ENCODE data around the gene NMNAT1.
"Not testable (repeated sequence)": the region's sequence is repeated elsewhere in the genome, so short reads cannot be mapped to it uniquely, and the experiment has no call there.

Gene NMNAT1

DNA sequence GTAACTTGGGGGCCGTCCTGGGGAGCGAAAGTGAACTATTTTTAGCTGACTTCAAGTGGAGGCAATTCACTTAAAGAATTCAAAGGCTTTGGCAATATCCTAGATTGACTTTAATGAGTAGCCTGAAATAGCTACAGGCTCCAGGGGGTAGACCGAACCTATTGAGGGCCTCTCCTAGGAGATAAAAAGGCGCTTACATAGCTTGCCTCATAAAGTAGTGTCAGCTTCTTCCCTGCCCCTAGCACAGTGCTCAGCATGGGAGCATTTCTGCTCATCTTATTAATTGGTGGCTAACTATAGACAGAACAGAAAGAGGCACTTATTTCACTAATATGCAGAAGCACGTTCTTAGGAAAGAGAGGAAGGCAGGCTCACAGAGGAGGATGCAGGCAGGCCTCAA lies 20.9 kb upstream of the NMNAT1 start:
- no peak for DNase-seq

- no peak for DNase-seq
These were observed 16.0 kb upstream of the NMNAT1 start for GRCh38 chr1:9927259-9927658.

GRCh38 chr1:9929431-9930385 lies 13.6 kb upstream of the NMNAT1 start:
- DNase-seq: no peak

DNA sequence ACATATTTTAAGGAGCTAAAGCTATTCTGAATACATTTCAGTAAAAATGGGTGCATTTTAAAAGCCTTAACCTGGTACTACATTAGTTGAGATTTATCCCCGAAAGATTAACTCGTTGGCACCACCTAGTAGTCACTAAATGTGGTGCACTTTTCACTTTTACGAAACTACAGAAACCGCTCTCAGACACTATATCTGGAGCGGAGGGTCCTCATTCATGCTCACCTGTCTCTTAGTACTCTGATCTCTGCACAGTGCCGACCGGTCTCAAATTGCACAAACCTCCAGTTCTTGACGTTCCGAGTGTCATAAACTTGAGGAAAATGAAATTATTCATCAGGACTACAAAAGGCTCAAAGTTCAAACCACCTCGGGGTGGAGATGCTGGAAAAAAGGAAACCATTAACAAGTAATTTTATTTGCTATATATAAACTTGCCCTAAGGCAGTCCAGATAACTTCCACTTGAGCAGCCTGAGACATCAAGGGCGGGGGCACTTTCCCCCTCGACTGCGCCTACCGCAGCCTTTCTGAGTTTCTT lies 806 bp upstream of the NMNAT1 start:
- no peak for DNase-seq

DNA sequence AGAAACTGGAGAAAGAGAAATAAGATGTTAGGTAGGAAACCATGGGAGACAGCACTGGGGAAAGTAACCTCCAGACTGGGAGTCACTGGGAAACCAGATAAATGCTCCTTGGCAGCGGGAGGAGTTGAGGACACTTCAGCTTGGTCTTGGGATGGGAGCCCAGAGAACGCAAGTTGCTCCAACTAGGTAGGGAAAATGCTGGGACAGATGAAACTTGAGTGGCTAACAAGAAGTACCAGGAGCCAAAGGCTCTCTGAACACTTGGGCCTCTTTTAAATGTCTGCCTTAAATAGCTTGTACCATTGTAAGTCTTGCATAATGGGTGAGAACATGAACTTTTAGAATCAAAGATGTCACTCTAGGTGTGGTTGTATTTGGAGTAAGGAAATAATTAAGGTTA lies 3.0 kb downstream of the NMNAT1 start:
- no peak for DNase-seq

- DNase-seq: no peak
These were observed 14.5 kb downstream of the NMNAT1 start for GRCh38 chr1:9957726-9958125.

DNA sequence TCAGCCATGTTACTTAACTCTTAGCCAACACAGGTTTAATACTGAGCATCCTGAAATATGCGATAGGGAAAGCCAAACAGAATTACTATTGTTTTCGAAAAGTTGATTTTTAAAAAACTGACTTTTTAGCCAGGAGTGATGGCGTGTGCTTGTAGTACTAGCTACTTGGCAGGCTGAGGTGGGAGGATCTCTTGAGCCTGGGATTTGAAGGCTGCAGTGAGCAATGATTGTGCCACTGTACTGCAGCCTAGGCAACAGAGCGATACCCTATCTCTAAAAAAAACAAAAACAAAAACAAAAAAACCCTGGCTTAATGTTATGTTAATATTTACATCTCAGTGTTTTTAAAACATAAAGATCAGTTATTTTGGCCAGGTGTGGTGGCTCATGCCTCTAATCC lies 16.7 kb downstream of the NMNAT1 start:
- no peak for DNase-seq

DNA sequence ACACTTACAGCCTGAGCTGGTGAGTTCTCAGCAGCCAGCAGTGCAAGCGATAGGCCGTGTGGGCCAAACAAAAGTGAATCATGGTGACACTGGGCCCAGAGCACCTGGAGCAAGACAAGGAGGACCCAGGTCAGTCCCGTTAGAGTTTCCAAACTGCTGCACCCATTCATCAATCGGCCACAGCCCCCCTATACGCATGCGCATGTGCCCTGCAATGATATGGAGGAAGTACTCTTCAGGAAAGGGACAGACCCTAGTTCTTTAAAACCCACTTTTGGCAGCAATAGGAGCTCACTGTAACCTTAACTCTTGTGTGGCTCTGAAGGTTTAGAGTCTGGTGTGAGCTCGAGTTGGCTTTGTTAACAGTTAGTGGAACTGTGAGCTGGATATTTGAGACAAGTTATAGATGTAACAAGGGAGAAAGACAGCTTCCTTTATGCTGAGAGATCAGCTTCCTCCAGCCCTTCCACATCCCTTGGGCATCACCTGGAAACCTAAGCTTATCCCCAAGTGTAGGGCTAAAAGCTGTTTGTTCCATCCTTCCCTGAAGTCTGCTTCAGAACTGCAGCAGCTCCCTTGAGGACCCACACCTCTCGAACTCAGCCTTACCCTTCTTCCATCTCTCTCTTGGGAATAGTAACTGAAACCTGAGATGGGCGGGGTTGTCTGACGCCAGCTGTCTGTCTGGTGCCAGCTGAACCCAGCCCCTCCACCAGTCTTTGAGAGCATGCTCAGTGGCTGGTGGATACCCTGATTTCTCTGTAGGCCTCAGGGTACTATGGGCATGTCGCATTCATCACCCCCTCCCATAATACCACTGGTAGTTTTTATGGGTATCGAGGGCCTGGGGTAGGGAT lies 17.7 kb downstream of the NMNAT1 start:
- DNase-seq: no peak

DNA sequence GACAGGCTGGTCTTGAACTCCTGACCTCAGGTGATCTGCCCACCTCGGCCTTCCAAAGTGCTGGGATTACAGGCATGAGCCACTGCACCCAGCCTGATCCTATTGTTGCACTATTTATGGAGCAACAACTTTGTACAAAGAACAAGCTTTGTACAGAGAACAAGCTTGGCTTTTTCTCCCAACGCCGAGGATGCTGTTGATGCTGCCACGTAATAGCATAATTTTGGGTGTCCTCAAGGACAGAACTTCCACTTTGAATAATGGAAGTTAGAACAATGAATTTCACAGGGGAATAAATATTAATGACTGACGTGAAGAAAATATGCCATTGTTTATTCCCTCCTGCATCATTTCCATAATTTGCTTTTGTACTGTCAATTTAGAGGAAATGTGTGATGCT lies 41.0 kb downstream of the NMNAT1 start:
- no peak for DNase-seq

GRCh38 chr1:9985001-9985400 lies 41.7 kb downstream of the NMNAT1 start:
- DNase-seq: no peak

DNA sequence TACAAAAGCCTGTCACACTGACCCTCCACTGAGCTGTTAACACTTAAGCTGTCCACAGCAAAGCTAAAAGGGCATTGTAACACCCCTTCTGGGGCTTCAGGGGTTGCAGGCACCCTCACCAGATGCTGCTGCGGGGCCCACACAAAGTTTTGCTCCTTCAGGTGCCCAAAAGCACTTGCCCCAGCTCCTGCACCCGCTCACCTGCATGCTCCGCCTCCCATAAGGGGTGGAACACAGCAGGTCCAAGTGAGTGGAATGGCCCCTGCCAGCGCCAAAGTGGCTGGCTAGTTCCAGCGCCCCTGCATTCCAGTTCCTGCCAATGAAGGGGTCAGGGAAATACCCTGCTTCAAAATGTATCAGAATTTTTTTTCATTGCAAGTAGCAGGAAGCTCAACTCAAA lies 46.5 kb downstream of the NMNAT1 start:
- no peak for DNase-seq

GRCh38 chr1:9990944-9991343 lies 47.7 kb downstream of the NMNAT1 start:
- no peak for DNase-seq

- DNase-seq: no peak
These were observed 49.6 kb downstream of the NMNAT1 start for GRCh38 chr1:9992910-9993309.

DNA sequence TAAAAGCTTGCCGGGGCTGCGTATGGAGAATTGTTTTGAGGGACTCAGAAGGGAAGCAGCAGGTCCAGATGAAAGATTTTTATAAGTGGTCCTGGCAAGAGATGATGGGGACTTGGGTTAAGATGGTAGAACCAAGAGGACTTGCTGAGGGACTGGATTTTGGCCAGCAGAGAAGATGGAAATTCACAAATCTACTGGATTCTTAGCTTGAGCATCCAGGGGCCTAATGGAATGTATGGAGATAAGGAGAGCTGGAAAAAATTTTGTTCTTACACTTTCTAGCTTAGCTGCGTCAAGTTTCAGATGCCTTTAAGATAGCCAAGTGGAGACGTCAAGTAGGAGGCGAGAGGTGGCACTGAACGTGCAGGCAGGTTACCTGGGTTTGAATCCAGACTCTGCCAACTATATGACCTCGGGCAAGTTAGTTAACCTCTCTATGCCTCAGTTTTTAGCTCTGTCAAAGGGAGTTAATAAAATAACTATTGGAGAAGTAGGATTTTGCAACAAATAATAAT lies 50.3 kb downstream of the NMNAT1 start:
- DNase-seq: no peak

GRCh38 chr1:9996624-9997582 lies 53.6 kb downstream of the NMNAT1 start, which contains the start of gene RBP7:
Gene RBP7 (plus strand): TSS chr1:9997228. CDS start chr1:9997259, 31 bp downstream.
- DNase-seq: peak; percentile 15

- DNase-seq: no peak
These were observed 57.9 kb downstream of the NMNAT1 start for GRCh38 chr1:10001016-10001665.

DNA sequence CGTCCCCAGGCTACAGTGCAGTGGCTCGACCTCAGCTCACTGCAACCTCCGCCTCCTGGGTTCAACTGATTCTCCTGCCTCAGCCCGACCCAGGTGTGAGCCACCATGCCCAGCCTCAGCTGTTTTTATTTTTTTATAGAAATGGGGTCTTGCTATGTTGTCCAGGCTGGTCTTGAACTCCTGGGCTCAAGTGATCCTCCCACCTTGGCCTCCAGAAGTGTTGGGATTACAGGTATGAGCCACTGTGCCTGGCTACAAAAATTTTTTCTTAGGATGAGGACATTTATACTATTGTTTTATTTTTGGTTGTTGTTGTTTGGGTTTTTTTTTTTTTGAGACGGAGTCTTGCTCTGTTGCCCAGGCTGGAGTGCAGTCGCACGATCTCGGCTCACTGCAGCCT lies 62.0 kb downstream of the NMNAT1 start:
- not testable (repeated sequence) for DNase-seq

DNA sequence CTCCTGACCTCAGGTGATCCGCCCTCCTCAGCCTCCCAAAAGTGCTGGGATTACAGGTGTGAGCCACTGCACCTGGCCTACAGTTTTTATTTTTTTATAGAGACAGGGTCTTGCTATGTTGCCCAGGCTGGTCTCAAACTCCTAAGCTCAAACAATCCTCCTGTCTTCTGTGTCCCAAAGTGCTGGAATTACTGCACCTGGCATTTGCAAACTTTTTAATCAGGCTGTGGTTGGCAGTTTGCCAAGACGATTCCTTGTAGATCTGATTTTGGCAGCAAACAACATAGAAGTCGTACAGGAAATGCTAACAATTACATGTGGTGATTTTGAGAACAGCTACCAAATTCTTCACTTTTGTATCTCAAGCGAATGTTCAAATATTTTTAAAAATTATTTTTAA lies 63.9 kb downstream of the NMNAT1 start:
- no peak for DNase-seq

- no peak for DNase-seq
These were observed 70.7 kb downstream of the NMNAT1 start for GRCh38 chr1:10014016-10014415.

DNA sequence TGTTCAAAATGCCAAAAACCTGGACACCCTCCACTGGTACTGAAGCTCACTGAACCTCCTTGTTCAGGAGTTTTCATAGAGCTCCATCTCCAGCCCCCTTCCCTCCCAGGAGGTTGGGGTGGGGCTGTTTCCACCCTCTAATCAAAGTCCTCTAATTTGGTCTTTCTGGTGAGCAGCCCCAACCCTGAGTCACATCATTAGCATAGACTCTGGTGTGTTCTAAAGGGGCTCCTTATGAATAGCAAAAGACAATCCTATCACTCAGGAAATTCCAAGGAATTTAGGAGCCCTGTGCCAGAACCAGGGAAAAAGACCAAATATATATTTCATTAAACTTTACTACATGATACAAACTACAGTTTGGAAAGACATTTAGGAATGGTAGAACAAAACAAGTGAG lies 76.3 kb downstream of the NMNAT1 start:
- no peak for DNase-seq

- no peak for DNase-seq
These were observed 76.8 kb downstream of the NMNAT1 start for GRCh38 chr1:10020086-10020485.
